ENCODE measurements around the gene ZNF581.

The ZNF581 gene

GRCh38 chr19:55647732-55648584 lies 4.5 kb downstream of the ZNF581 start, which contains the start of gene CCDC106:
TSS of gene CCDC106 (plus strand) at chr19:55648212. CDS start at chr19:55649047, 835 bp downstream.
- CTCF ChIA-PET, result interaction anchor here (0.5 to 3.0 kb wide), 12 partner anchors 9 to 1220 kb away, joined by 3 to 37 read pairs (median 4); no protein-coding TSS in a partner anchor
- TF ChIP-seq KLF7 (tag by site-specific recombination; IDR thresholded peaks at IDR 0.05; ENCODE audit: borderline replicate concordance) (0 out of 2 replicates have a peak, but pooled peaks have one; percentile 15), ZNF654 (tag by site-specific recombination; IDR thresholded peaks at IDR 0.05; ENCODE audit: low read depth) (no peak), HOXA7 (CRISPR knock-in tag; IDR thresholded peaks at IDR 0.05; ENCODE audit: borderline replicate concordance) (no peak), ZNF184 (tag by site-specific recombination; IDR thresholded peaks at IDR 0.05) (0 out of 2 replicates have a peak, but pooled peaks have one; percentile 51), GLI4 (tag by site-specific recombination; IDR thresholded peaks at IDR 0.05) (no peak), ZNF677 (tag by site-specific recombination; IDR thresholded peaks at IDR 0.05) (no peak), ZFHX2 (tag by site-specific recombination; conservative IDR thresholded peaks at IDR 0.05) (peak; percentile 99), SP2 (tag by site-specific recombination; IDR thresholded peaks at IDR 0.05) (no peak; the same call in none of the 2 replicates), ZNF280D (tag by site-specific recombination; IDR thresholded peaks at IDR 0.05) (peak; percentile 40; the same call in 1 of the 2 replicates), ZNF148 (tag by site-specific recombination; IDR thresholded peaks at IDR 0.05; ENCODE audit: borderline replicate concordance) (no peak), RBAK (tag by site-specific recombination; IDR thresholded peaks at IDR 0.05) (no peak), ZBTB49 (tag by site-specific recombination; IDR thresholded peaks at IDR 0.05; ENCODE audit: low read depth) (no peak), TRIM28 (IDR thresholded peaks at IDR 0.05; ENCODE audit: borderline replicate concordance, low read length) (no peak), ZNF660 (tag by site-specific recombination; IDR thresholded peaks at IDR 0.05) (peak; percentile 84; the same call in 1 of the 2 replicates), ZNF704 (tag by site-specific recombination; IDR thresholded peaks at IDR 0.05) (no peak), ZFP3 (tag by site-specific recombination; IDR thresholded peaks at IDR 0.05; ENCODE audit: low read depth) (no peak), ZSCAN4 (tag by site-specific recombination; IDR thresholded peaks at IDR 0.05) (no peak), ZNF558 (tag by site-specific recombination; IDR thresholded peaks at IDR 0.05) (no peak), ZNF561 (tag by site-specific recombination; IDR thresholded peaks at IDR 0.05; ENCODE audit: borderline replicate concordance) (0 out of 2 replicates have a peak, but pooled peaks have one; percentile 79), ZNF776 (tag by site-specific recombination; IDR thresholded peaks at IDR 0.05; ENCODE audit: borderline replicate concordance) (no peak), AEBP2 (tag by site-specific recombination; IDR thresholded peaks at IDR 0.05; ENCODE audit: borderline replicate concordance) (no peak), EGR2 (tag by site-specific recombination; IDR thresholded peaks at IDR 0.05; ENCODE audit: low read depth) (peak; percentile 96), ZNF645 (tag by site-specific recombination; IDR thresholded peaks at IDR 0.05) (no peak)

More at GRCh38 chr19:55647732-55648584, 4.5 kb downstream of the ZNF581 start, which contains the start of gene CCDC106:
- peaks cover 12 to 45% of the 10 kb centered on the region in 2 experiments; a peak in 2 of 3 replicates for H3K36me3 ChIP-seq (ENCODE audit: control insufficient read depth in 2 of 2, insufficient read depth in 1 of 2, low read length in 2 of 2)
- peak within 1 kb of the TSS; percentile 93 for H3K27ac ChIP-seq (ENCODE audit: extremely low read depth, low read depth, low read length)
- peak within 1 kb of the TSS; percentile 96 for H3K4me3 ChIP-seq (ENCODE audit: low read depth, low read length)
- peaks cover 15% of the 10 kb centered on the region for H3K4me1 ChIP-seq (ENCODE audit: control insufficient read depth, insufficient read depth, low read length)
- no peaks in the 10 kb centered on the region for H3K9me3 ChIP-seq (ENCODE audit: control insufficient read depth, insufficient read depth, low read depth, low read length)
- POLR2A ChIA-PET, result interaction anchor here (0.5 to 1.9 kb wide), 14 partner anchors 9 to 485 kb away, joined by 3 to 10 read pairs (median 5); partner anchors contain the start of genes FIZ1, PPP6R1, UBE2S and ZNF524
